Activated CD4-positive, alpha-beta T cell treated with anti-CD3 and anti-CD28 coated beads for 1 hour (primary cell): ENCODE measurements around the gene SBNO2.

ENCODE experiments used
- DNase-seq: peaks from one replicate; pipeline ENCODE4 v3.0.0-alpha.2; 2020

The SBNO2 gene

GRCh38 chr19:1103708-1104310 is 70.3 kb downstream of the SBNO2 start, which contains the start of gene GPX4:
TSS of gene GPX4 (plus strand) at chr19:1103994. CDS start at chr19:1104044, 50 bp downstream.
- DNase-seq, result peak; percentile 98

GRCh38 chr19:1103132-1103707 is 70.8 kb downstream of the SBNO2 start:
- DNase-seq, result no peak

GRCh38 chr19:1102407-1103131 is 71.5 kb downstream of the SBNO2 start:
- DNase-seq, result no peak

GRCh38 chr19:1101337-1101698 is 72.8 kb downstream of the SBNO2 start:
- DNase-seq, result no peak

- DNase-seq, result no peak
Measured at GRCh38 chr19:1098177-1099051, 75.7 kb downstream of the SBNO2 start.

GRCh38 chr19:1097810-1098176 is 76.3 kb downstream of the SBNO2 start:
- DNase-seq, result no peak

- peak; percentile 99 for DNase-seq
Measured at GRCh38 chr19:1094978-1095701, 78.9 kb downstream of the SBNO2 start, which contains the start of gene POLR2E. TSS of gene POLR2E (minus strand) at chr19:1095375. CDS start at chr19:1095315, 60 bp downstream.

GRCh38 chr19:1094655-1094977 is 79.5 kb downstream of the SBNO2 start:
- DNase-seq, result no peak

- no peak for DNase-seq
Measured at GRCh38 chr19:1093811-1094553, 80.1 kb downstream of the SBNO2 start.

- DNase-seq, result no peak
Measured at GRCh38 chr19:1093330-1093729, 80.7 kb downstream of the SBNO2 start.

GRCh38 chr19:1091544-1092175 is 82.4 kb downstream of the SBNO2 start:
- no peak for DNase-seq

- no peak for DNase-seq
Measured at GRCh38 chr19:1090731-1091543, 83.1 kb downstream of the SBNO2 start.

- DNase-seq, result no peak
Measured at GRCh38 chr19:1089891-1090290, 84.2 kb downstream of the SBNO2 start.

GRCh38 chr19:1089126-1089771 is 84.8 kb downstream of the SBNO2 start:
- no peak for DNase-seq

GRCh38 chr19:1088416-1089010 is 85.6 kb downstream of the SBNO2 start:
- DNase-seq, result no peak

- DNase-seq, result no peak
Measured at GRCh38 chr19:1087813-1088415, 86.2 kb downstream of the SBNO2 start.

- DNase-seq, result no peak
Measured at GRCh38 chr19:1086613-1087012, 87.5 kb downstream of the SBNO2 start.

- no peak for DNase-seq
Measured at GRCh38 chr19:1085676-1086442, 88.2 kb downstream of the SBNO2 start.
